Mucosa of rectum (tissue), 2 donors: ENCODE results near the gene HES2.
A peak's percentile ranks its signal among the peaks of the same experiment; 100 is the strongest.

Experiments
- H3K27ac ChIP-seq, 2 donors: one replicate each; pipeline ENCODE4 v1.7.0; 2013; ENCODE audit warnings: inconsistent platforms in 2 of 2, low read depth in 2 of 2, low read length in 2 of 2
- H3K27me3 ChIP-seq, 2 donors: one replicate each; pipeline ENCODE4 v1.7.0; 2013; ENCODE audit warnings: low read length in 2 of 2; ENCODE audit not compliant: control insufficient read depth in 2 of 2, insufficient read depth in 2 of 2
- H3K36me3 ChIP-seq, 2 donors: one replicate each; pipeline ENCODE4 v1.7.0; 2013; ENCODE audit warnings: low read length in 2 of 2; ENCODE audit not compliant: control insufficient read depth in 2 of 2, insufficient read depth in 2 of 2
- H3K4me1 ChIP-seq, 2 donors: one replicate each; pipeline ENCODE4 v1.7.0; 2013; ENCODE audit warnings: low read length in 2 of 2, mild to moderate bottlenecking in 1 of 2; ENCODE audit not compliant: control insufficient read depth in 2 of 2, insufficient read depth in 2 of 2
- H3K4me3 ChIP-seq, 2 donors: one replicate each; pipeline ENCODE4 v1.7.0; 2013; ENCODE audit warnings: low read length in 2 of 2
- H3K9ac ChIP-seq, 2 donors: one replicate each; pipeline ENCODE4 v1.7.0; 2013; ENCODE audit warnings: low read length in 2 of 2, low read depth in 1 of 2, mild to moderate bottlenecking in 1 of 2
- H3K9me3 ChIP-seq, 2 donors: one replicate each; pipeline ENCODE4 v1.7.0; 2013; ENCODE audit warnings: low read length in 2 of 2; ENCODE audit not compliant: control insufficient read depth in 2 of 2
- donor health status: healthy.
- donor health status: Normal muscosa, but diverticular disease.

Gene HES2, protein sequence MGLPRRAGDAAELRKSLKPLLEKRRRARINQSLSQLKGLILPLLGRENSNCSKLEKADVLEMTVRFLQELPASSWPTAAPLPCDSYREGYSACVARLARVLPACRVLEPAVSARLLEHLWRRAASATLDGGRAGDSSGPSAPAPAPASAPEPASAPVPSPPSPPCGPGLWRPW

DNA sequence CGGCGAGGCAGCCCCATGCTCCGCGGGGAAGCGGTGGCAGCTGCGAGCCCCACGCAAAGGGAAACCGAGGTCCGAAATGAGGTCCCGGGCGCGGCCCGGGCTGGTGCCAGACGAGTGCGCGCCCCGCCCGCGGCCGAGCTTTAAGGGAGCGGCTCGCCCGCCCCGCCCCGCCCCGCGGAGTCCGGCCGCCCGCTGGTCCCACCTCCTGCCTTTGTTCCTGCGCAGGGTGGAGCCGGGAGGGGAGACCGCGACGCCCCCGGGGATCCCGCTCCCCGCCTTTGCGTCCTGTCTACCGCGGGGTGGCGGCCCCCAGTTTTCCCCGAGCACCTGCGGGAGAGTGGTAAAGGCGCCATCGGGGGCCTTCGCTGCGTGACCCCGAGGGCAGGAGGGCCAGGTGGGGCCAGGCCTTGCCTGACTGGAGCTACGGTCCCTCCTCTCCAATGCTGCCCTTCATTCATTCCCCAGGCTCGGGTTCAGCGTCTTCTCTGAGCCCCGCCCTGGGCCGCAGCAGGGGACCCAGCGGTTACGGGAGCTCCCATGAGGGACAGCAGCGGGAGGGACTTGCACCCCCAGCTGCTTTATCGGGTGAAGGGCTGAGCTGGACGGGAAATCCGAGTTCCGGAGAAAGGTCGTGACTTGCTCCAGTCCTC lies at the start of gene HES2:
Gene HES2, minus strand, starts transcription at position 116 of the 650 bp plus-strand sequence. Its CDS starts 99 bp downstream, at position 17.
- H3K4me3 ChIP-seq, result peak within 1 kb of the TSS; percentile 54 to 58
- H3K9ac ChIP-seq, result peak within 1 kb of the TSS in 1 of 2 donors; percentile 66
- peak within 1 kb of the TSS; percentile 61 to 63 for H3K27ac ChIP-seq
- H3K4me1 ChIP-seq, result peaks cover 39 to 45% of the 10 kb centered on the region in 2 donors
- H3K27me3 ChIP-seq, result peaks cover 24 to 36% of the 10 kb centered on the region in 2 donors
- no peaks in the 10 kb centered on the region for H3K36me3 ChIP-seq
- no peaks in the 10 kb centered on the region for H3K9me3 ChIP-seq

DNA sequence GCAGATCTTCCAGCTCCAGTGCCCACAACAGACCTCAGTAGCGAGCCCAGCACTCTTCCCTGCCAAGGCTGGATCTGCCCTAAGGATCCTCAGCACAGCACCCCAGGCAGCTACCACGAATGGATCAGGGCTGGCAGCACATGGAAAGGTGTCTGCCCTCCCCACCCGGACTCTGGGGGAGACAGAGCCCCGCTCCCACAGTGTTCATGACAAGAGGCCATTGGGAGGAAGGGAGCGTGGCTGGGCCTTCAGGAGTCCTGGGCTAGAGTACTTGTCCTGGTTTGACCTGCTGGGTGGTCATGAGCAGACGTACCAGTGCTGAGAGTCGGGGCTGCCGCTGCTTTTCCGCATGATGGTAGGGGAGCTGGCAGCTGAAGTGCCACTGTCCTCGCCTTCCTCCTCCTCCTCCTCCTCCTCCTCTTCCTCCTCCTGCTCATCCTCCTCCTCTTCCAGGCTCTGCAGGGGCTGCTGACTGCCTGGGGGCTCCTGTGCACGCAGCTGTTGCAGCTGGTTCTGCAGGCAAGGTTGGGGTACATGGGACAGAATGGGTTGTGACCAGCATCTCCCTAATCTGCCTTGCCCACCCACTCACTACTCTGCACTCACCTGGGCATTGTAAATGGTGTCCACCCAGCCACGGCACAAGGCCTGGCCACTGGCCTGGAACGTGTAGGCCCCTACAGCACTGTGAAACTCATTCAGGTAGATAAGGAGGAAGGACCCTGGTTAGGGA lies 49.2 kb upstream of the HES2 start:
- peaks cover 11% of the 10 kb centered on the region in 2 donors for H3K36me3 ChIP-seq
- no peak overlapping the region for H3K4me3 ChIP-seq

DNA sequence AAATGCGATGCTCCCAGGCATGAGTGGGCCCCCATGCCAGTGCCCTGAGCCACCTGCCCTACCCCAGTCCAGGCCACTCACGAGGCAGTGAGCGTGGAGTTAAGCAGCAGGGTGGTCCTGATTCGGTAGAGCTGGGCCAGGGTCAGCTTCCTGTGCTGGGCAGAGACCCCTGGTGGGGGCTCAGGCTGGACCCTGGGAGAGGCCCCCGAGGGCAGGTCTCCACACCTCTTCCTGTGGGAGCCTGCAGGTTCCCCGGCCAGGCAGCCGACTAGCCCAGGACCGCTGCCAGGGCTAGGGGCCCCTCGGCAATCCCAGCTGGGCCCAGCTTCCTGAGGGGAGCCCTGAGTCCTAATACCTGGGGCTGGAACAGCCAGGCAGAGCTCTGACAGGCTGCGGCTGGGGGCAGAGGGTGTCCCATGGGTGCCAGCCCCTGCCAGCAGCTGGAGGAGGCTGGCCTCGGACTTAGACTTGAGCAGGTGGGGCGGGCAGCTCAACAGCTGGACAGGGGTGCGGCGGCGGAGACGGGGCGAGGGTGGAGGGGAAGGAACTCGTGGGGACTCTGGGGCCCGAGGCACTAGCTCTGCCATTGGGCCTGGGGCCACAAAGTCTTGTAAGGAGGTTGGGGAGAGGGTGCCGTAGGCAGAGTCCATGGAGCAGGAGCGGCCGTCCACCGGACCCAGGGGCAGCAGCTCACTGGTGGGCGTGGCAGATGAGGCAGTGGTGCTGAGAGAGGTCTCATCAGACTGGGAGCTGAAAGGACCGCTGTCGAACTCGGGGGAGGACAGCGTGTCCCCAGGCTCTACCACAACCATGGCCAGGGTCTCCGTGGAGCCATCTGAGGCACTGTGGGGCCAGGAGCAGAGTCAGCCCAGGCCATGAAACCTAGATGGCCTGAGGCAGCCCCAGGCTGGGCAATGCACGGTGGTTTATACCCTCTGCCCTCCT lies 48.3 kb upstream of the HES2 start:
- Histone ChIP-seq H3K27ac (no peak overlapping the region), H3K9ac (no peak overlapping the region), H3K9me3 (no peaks in the 10 kb centered on the region), H3K36me3 (peaks cover 11% of the 10 kb centered on the region in 2 donors), H3K4me3 (no peak overlapping the region), H3K4me1 (peaks cover 15 to 28% of the 10 kb centered on the region in 2 donors), H3K27me3 (no peaks in the 10 kb centered on the region)

More for the DNA sequence above, 49.2 kb upstream of the HES2 start:
- H3K4me1 ChIP-seq, result peaks cover 18 to 32% of the 10 kb centered on the region in 2 donors
- H3K27ac ChIP-seq, result no peak overlapping the region
- H3K9me3 ChIP-seq, result no peaks in the 10 kb centered on the region
- H3K9ac ChIP-seq, result no peak overlapping the region
- no peaks in the 10 kb centered on the region for H3K27me3 ChIP-seq

DNA sequence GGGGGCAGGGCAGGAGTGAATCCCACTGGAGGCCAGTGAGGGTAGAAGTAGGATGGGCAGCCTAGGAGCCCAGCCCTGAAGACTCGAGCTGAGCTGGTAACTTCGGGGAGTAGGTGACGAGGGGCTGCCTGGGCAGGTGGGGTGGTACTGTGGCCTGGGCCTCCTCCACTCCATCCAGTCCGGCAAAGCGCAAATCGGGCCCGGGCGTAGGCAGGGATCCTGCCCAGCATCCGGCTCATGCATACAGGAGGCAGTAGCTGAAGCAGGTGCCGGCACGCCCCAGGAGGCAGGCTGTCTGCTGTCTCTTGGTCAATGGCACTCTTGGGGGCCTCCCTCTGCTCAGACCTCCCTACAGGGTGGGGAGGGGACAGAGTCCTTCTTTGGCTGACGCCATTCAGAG lies 47.5 kb upstream of the HES2 start:
- Histone ChIP-seq H3K27me3 (no peaks in the 10 kb centered on the region), H3K4me1 (peaks cover 7 to 21% of the 10 kb centered on the region in 2 donors), H3K27ac (no peak overlapping the region), H3K4me3 (no peak overlapping the region), H3K9me3 (no peaks in the 10 kb centered on the region), H3K9ac (no peak overlapping the region), H3K36me3 (peaks cover 16 to 18% of the 10 kb centered on the region in 2 donors)

DNA sequence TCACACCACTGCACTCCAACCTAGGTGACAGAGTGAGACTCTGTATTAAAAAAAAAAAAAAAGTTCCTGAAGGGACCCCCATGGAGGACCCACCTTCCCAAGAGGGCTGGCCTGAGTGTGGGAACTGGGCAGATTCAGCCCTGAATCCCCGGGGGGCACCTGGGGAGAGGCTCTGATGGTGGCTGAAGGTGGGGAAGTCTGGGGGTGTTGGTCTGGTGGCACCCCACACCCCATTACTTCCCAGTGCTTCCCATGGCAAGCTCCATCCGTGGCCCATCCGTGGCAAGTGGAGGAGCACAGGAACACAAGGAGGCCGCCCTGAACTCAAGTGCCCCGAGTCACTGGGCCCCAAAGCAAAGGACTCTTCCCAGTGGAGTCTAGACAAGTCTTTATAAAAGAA lies 47.0 kb upstream of the HES2 start:
- H3K27ac ChIP-seq, result no peak overlapping the region
- H3K4me3 ChIP-seq, result no peak overlapping the region
- H3K36me3 ChIP-seq, result peaks cover 20% of the 10 kb centered on the region in 2 donors
- H3K9ac ChIP-seq, result no peak overlapping the region
- no peaks in the 10 kb centered on the region for H3K27me3 ChIP-seq
- no peaks in the 10 kb centered on the region for H3K9me3 ChIP-seq
- H3K4me1 ChIP-seq, result peaks cover 4 to 17% of the 10 kb centered on the region in 2 donors

DNA sequence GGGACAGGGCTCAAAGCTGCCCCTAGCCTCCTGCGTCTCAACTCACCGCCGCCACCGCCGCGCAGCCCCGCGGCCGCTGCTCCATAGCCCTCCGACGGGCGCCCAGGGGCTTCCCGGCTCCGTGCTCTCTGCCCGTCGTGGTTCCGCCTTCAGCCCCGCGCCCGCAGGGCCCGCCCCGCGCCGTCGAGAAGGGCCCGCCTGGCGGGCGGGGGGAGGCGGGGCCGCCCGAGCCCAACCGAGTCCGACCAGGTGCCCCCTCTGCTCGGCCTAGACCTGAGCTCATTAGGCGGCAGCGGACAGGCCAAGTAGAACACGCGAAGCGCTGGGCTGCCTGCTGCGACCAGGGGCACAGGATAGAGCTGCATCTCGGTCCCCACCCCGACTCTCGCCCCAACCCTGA lies 46.3 kb upstream of the HES2 start, which contains the start of gene TNFRSF25:
Gene TNFRSF25, minus strand, starts transcription at position 151 of the 400 bp plus-strand sequence. Its CDS starts 66 bp downstream, at position 85.
- peaks cover 2 to 13% of the 10 kb centered on the region in 2 donors for H3K4me1 ChIP-seq
- no peaks in the 10 kb centered on the region for H3K9me3 ChIP-seq
- H3K27ac ChIP-seq, result peak within 1 kb of the TSS; percentile 56 to 63
- peak within 1 kb of the TSS; percentile 14 to 77 for H3K9ac ChIP-seq
- peak within 1 kb of the TSS; percentile 37 to 61 for H3K4me3 ChIP-seq
- no peaks in the 10 kb centered on the region for H3K27me3 ChIP-seq
- peaks cover 20 to 25% of the 10 kb centered on the region in 2 donors for H3K36me3 ChIP-seq

DNA sequence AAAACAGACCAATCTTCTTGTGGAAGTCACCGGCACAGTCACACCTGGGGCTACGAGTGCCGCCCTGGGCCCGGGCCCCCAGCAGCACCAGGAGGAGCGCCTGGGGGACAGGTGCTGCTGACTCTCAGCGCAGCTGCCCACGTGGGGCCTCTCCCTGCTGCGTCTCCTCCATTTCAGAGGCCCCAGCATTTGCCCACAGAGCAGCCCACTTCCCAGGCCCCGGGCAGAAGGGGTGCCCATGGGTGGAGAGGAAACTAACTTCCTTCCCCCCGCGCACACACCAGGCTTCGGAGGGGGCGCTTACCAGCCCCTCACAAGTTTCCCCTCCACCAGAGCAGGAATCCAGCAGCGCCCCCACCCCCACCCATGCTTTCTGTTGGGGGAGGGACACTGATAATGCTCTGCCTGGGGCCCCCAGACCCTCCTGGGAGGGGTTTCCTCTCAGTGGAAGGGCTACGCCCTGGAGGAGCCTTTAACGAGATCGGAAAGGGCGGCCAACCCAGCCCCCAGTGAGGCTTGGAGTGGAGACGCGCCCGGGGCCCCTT lies 45.8 kb upstream of the HES2 start:
- peak overlapping the region; percentile 56 to 63 for H3K27ac ChIP-seq
- H3K36me3 ChIP-seq, result peaks cover 23 to 25% of the 10 kb centered on the region in 2 donors
- H3K27me3 ChIP-seq, result no peaks in the 10 kb centered on the region
- H3K4me3 ChIP-seq, result peak overlapping the region; percentile 37 to 61
- peak overlapping the region; percentile 14 to 77 for H3K9ac ChIP-seq
- no peaks in the 10 kb centered on the region for H3K9me3 ChIP-seq
- H3K4me1 ChIP-seq, result peaks cover 2 to 12% of the 10 kb centered on the region in 2 donors

DNA sequence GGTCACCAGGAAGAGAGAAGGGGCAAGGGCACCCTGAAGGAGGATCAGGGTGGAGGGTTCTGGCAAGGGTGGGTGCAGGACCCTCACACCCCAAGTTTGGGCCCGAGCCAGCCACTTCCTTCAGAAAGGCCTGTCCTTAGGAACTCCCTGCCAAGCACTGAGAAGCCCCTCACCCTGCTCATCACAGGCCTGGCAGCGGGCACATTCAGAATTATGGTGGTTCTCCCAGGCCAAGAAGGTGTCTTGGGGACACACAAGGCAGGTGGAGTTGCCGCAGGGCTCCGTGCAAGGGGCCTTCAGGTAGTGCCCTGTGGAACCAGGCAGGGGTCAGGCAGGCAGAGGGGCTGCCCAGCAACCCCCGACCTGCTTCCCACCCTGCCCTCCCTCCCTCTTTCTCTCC lies 45.2 kb upstream of the HES2 start:
- H3K36me3 ChIP-seq, result peaks cover 23% of the 10 kb centered on the region in 2 donors
- H3K4me1 ChIP-seq, result peaks cover 2 to 12% of the 10 kb centered on the region in 2 donors
- H3K4me3 ChIP-seq, result peak overlapping the region in 1 of 2 donors; percentile 61
- H3K9ac ChIP-seq, result peak overlapping the region in 1 of 2 donors; percentile 77
- no peaks in the 10 kb centered on the region for H3K9me3 ChIP-seq
- no peaks in the 10 kb centered on the region for H3K27me3 ChIP-seq
- H3K27ac ChIP-seq, result no peak overlapping the region

DNA sequence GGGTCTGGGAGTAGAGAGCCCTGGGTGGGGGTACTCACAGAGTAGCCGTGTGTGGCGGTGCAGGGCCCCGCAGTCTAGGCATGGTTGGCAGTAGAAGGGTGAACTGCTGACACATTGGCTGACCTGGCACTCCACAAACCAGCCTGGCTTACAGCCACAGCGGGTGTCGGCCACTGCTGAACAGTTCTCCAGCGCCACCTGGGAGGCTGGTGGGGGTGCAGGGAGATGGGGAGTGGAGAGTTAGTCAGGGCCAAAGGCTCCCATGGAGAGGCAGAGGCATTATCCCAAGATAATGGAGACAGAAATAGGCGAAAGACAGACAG lies 44.8 kb upstream of the HES2 start:
- Histone ChIP-seq H3K4me3 (peak overlapping the region in 1 of 2 donors; percentile 61), H3K9ac (peak overlapping the region in 1 of 2 donors; percentile 77)

More for the DNA sequence above, 44.8 kb upstream of the HES2 start:
- peaks cover 20 to 22% of the 10 kb centered on the region in 2 donors for H3K36me3 ChIP-seq
- no peaks in the 10 kb centered on the region for H3K27me3 ChIP-seq
- H3K27ac ChIP-seq, result no peak overlapping the region
- H3K9me3 ChIP-seq, result no peaks in the 10 kb centered on the region
- peaks cover 2 to 12% of the 10 kb centered on the region in 2 donors for H3K4me1 ChIP-seq
